ENCODE results near the gene CDH1. TPM values are rescaled to one million over a fixed set of nuclear protein-coding genes. Genes with fewer than 3 reads are reported as not detected.

CDH1 gene
- total RNA-seq, 1 experiment from 2014 or later, result 328 TPM

GRCh38 chr16:68790944-68791343 is 53.9 kb downstream of the CDH1 start:
- Mint-ChIP-seq H3K4me1 (ENCODE audit: low read depth, unreplicated experiment) (peaks cover 54% of the 10 kb centered on the region), H3K4me3 (ENCODE audit: low read depth, unreplicated experiment) (peak overlapping the region; percentile 29), H3K27me3 (ENCODE audit: unreplicated experiment) (no peaks in the 10 kb centered on the region), H3K36me3 (ENCODE audit: insufficient read depth, unreplicated experiment) (peaks cover 56% of the 10 kb centered on the region), H3K27ac (ENCODE audit: unreplicated experiment) (peak overlapping the region; percentile 45), H3K9me3 (ENCODE audit: low read depth, unreplicated experiment) (no peaks in the 10 kb centered on the region)
- DNase-seq, result no peak
- CTCF ChIA-PET, result interaction anchor here (1.1 to 2.1 kb wide), 3 partner anchors 12 to 200 kb away, joined by 3 to 6 read pairs (median 6); no protein-coding TSS in a partner anchor
- TF ChIP-seq, protein P1, sequence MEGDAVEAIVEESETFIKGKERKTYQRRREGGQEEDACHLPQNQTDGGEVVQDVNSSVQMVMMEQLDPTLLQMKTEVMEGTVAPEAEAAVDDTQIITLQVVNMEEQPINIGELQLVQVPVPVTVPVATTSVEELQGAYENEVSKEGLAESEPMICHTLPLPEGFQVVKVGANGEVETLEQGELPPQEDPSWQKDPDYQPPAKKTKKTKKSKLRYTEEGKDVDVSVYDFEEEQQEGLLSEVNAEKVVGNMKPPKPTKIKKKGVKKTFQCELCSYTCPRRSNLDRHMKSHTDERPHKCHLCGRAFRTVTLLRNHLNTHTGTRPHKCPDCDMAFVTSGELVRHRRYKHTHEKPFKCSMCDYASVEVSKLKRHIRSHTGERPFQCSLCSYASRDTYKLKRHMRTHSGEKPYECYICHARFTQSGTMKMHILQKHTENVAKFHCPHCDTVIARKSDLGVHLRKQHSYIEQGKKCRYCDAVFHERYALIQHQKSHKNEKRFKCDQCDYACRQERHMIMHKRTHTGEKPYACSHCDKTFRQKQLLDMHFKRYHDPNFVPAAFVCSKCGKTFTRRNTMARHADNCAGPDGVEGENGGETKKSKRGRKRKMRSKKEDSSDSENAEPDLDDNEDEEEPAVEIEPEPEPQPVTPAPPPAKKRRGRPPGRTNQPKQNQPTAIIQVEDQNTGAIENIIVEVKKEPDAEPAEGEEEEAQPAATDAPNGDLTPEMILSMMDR (IDR thresholded peaks at IDR 0.05; ENCODE audit: unreplicated experiment), result no peak
- no TSS peak for BruUV-seq (replicated peaks)
- intact Hi-C loops (cut with micrococcal nuclease; ENCODE audit: unreplicated experiment), result loop anchor here (2.0 kb wide), 1 partner anchor 46 kb away; no protein-coding TSS in a partner anchor

DNA sequence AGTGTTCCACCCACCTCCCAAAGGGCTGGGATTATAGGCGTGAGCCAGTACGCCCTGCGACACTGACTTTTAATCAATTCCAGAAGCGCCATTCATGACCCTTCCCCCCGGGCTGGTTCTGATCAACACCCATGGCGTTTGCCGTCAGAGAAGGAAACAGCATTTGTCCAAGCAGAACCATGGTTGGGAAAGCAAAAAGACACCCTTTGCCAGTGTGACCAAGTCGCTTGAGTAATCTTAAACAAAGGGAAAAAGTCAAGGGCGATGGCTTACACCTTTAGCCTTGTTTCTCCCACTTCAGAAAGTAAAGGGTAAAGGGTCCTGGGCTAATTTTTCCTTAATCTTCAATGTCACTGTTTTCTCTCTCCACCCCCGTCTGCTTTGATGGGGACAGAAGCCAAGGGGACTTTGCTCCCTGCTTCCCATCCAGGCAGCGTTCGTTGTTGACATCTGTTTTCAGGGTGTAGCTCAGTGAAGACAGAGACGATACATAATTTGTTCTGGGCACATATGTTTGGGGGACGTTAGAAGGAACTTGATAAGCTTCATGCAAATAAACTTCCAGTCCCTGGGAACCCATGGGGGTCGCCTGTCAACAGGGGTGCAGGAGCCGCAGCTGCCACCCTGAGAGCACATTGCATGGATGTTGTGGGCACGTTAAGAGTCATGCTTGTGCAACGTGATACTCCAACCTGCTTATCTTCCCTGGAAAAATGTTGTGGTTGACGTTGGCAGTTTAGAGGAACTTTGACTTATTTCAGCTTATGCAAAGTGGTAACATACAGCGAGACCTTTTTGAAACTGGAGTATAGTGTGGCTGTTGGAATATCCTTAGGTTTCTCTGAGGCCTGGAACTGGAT is 55.6 kb downstream of the CDH1 start:
- Mint-ChIP-seq H3K27ac (ENCODE audit: unreplicated experiment) (peak overlapping the region; percentile 62), H3K9me3 (ENCODE audit: low read depth, unreplicated experiment) (no peaks in the 10 kb centered on the region), H3K36me3 (ENCODE audit: insufficient read depth, unreplicated experiment) (peaks cover 49% of the 10 kb centered on the region), H3K27me3 (ENCODE audit: unreplicated experiment) (no peaks in the 10 kb centered on the region), H3K4me1 (ENCODE audit: low read depth, unreplicated experiment) (peaks cover 46% of the 10 kb centered on the region), H3K4me3 (ENCODE audit: low read depth, unreplicated experiment) (peak overlapping the region; percentile 47)
- BruUV-seq (replicated peaks), result no TSS peak
- CTCF ChIA-PET, result interaction anchor here (0.7 to 2.4 kb wide), 9 partner anchors 14 to 202 kb away, joined by 3 to 7 read pairs (median 4); partner anchors contain the start of gene CDH1
- TF ChIP-seq, protein P1 (IDR thresholded peaks at IDR 0.05; ENCODE audit: unreplicated experiment), result no peak
- peak; percentile 52 for DNase-seq
- intact Hi-C loops (cut with micrococcal nuclease; ENCODE audit: unreplicated experiment), result loop anchor here (1.0 to 2.0 kb wide), 2 partner anchors 14 to 36 kb away; no protein-coding TSS in a partner anchor

DNA sequence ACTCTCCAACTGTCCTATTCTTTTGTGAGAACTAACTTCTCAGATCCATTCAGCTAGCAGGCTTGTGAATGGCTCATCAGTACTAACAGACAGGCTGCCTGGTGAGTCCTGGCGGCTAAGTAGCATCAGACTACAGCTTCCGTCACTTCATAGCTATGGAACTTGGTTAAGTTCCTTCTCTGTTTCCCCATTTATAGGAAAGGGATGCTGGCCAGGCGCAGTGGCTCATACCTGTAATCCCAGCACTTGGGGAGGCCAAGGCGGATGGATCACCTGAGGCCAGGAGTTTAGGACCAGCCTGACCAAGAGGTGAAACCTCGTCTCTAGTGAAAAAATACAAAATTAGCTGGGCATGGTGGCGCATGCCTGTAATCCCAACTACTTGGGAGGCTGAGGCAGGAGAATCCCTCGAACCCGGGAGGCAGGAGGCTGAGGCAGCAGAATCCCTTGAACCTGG is 56.3 kb downstream of the CDH1 start:
- no peaks in the 10 kb centered on the region for H3K9me3 Mint-ChIP-seq (ENCODE audit: low read depth, unreplicated experiment)
- no peaks in the 10 kb centered on the region for H3K27me3 Mint-ChIP-seq (ENCODE audit: unreplicated experiment)
- BruUV-seq (replicated peaks), result no TSS peak
- DNase-seq, result no peak
- TF ChIP-seq, protein P1 (IDR thresholded peaks at IDR 0.05; ENCODE audit: unreplicated experiment), result no peak
- CTCF ChIA-PET, result interaction anchor here (0.7 to 2.4 kb wide), 8 partner anchors 15 to 203 kb away, joined by 3 to 7 read pairs (median 4); partner anchors contain the start of gene CDH1
- peaks cover 53% of the 10 kb centered on the region for H3K4me1 Mint-ChIP-seq (ENCODE audit: low read depth, unreplicated experiment)
- intact Hi-C loops (cut with micrococcal nuclease; ENCODE audit: unreplicated experiment), result loop anchor here (2.0 kb wide), 1 partner anchor 15 kb away; no protein-coding TSS in a partner anchor
- peak overlapping the region; percentile 47 for H3K4me3 Mint-ChIP-seq (ENCODE audit: low read depth, unreplicated experiment)
- peak overlapping the region; percentile 62 for H3K27ac Mint-ChIP-seq (ENCODE audit: unreplicated experiment)
- peaks cover 42% of the 10 kb centered on the region for H3K36me3 Mint-ChIP-seq (ENCODE audit: insufficient read depth, unreplicated experiment)

- Mint-ChIP-seq H3K4me1 (ENCODE audit: low read depth, unreplicated experiment) (peaks cover 37% of the 10 kb centered on the region), H3K27ac (ENCODE audit: unreplicated experiment) (no peak overlapping the region), H3K27me3 (ENCODE audit: unreplicated experiment) (no peaks in the 10 kb centered on the region), H3K4me3 (ENCODE audit: low read depth, unreplicated experiment) (no peak overlapping the region), H3K36me3 (ENCODE audit: insufficient read depth, unreplicated experiment) (peaks cover 23% of the 10 kb centered on the region), H3K9me3 (ENCODE audit: low read depth, unreplicated experiment) (no peaks in the 10 kb centered on the region)
- no peak for DNase-seq
- TF ChIP-seq, protein P1 (IDR thresholded peaks at IDR 0.05; ENCODE audit: unreplicated experiment), result no peak
- BruUV-seq (replicated peaks), result no TSS peak
- intact Hi-C loops (cut with micrococcal nuclease; ENCODE audit: unreplicated experiment), result no loop called here
- CTCF ChIA-PET, result interaction anchor here (0.7 kb wide), 1 partner anchor 76 kb away, joined by 3 read pairs; no protein-coding TSS in a partner anchor
These were observed 61.3 kb downstream of the CDH1 start for GRCh38 chr16:68798398-68798797.
